ENCODE data around the gene SEZ6L2. TPM values are rescaled to one million over a fixed set of nuclear protein-coding genes. Genes with fewer than 3 reads are reported as not detected.

Gene SEZ6L2
- total RNA-seq, 4 donors from 2014 or later: 0.52 to 19.4 (median 4.6) TPM; not detected in 1

GRCh38 chr16:29922986-29923501, 23.7 kb upstream of the SEZ6L2 start:
- no peaks in the 10 kb centered on the region for H3K4me1 ChIP-seq
- no peak overlapping the region for H3K4me3 ChIP-seq
- H3K27ac ChIP-seq: no peak overlapping the region
- TF ChIP-seq CTCF (IDR thresholded peaks at IDR 0.05) (no peak), POLR2A (IDR thresholded peaks at IDR 0.05) (no peak)
- intact Hi-C loops (cut with DNase I; ENCODE audit: low total_unique reads): no loop called here
- DNase-seq: no peak
- H3K9me3 ChIP-seq: no peaks in the 10 kb centered on the region
- no peaks in the 10 kb centered on the region for H3K36me3 ChIP-seq
- no peaks in the 10 kb centered on the region for H3K27me3 ChIP-seq

GRCh38 chr16:29922326-29922725, 23.0 kb upstream of the SEZ6L2 start:
- no peaks in the 10 kb centered on the region for H3K4me1 ChIP-seq
- no peak overlapping the region for H3K4me3 ChIP-seq
- no peak for TF ChIP-seq CTCF (IDR thresholded peaks at IDR 0.05)
- no peak for TF ChIP-seq POLR2A (IDR thresholded peaks at IDR 0.05)
- no peak for DNase-seq
- no peaks in the 10 kb centered on the region for H3K36me3 ChIP-seq
- no peaks in the 10 kb centered on the region for H3K9me3 ChIP-seq
- intact Hi-C loops (cut with DNase I; ENCODE audit: low total_unique reads): no loop called here
- H3K27ac ChIP-seq: no peak overlapping the region
- H3K27me3 ChIP-seq: no peaks in the 10 kb centered on the region

- no peak for DNase-seq
- Histone ChIP-seq H3K9me3 (no peaks in the 10 kb centered on the region), H3K4me1 (no peaks in the 10 kb centered on the region), H3K36me3 (no peaks in the 10 kb centered on the region), H3K4me3 (no peak overlapping the region), H3K27ac (no peak overlapping the region), H3K27me3 (no peaks in the 10 kb centered on the region)
- intact Hi-C loops (cut with DNase I; ENCODE audit: low total_unique reads): no loop called here
- TF ChIP-seq CTCF (IDR thresholded peaks at IDR 0.05): no peak
Observed at GRCh38 chr16:29921034-29921385, 21.7 kb upstream of the SEZ6L2 start.

- Histone ChIP-seq H3K36me3 (no peaks in the 10 kb centered on the region), H3K9me3 (no peaks in the 10 kb centered on the region), H3K4me3 (no peak overlapping the region), H3K27me3 (no peaks in the 10 kb centered on the region), H3K27ac (no peak overlapping the region), H3K4me1 (no peaks in the 10 kb centered on the region)
- DNase-seq: no peak
- intact Hi-C loops (cut with DNase I; ENCODE audit: low total_unique reads): no loop called here
- TF ChIP-seq CTCF (IDR thresholded peaks at IDR 0.05): no peak
- no peak for TF ChIP-seq POLR2A (IDR thresholded peaks at IDR 0.05)
Observed at GRCh38 chr16:29920288-29921033, 21.1 kb upstream of the SEZ6L2 start.

- intact Hi-C loops (cut with DNase I; ENCODE audit: low total_unique reads): no loop called here
- no peaks in the 10 kb centered on the region for H3K9me3 ChIP-seq
- H3K4me3 ChIP-seq: no peak overlapping the region
- H3K27me3 ChIP-seq: no peaks in the 10 kb centered on the region
- no peaks in the 10 kb centered on the region for H3K4me1 ChIP-seq
- no peaks in the 10 kb centered on the region for H3K36me3 ChIP-seq
- H3K27ac ChIP-seq: no peak overlapping the region
- no peak for DNase-seq
- TF ChIP-seq CTCF (IDR thresholded peaks at IDR 0.05) (no peak), POLR2A (IDR thresholded peaks at IDR 0.05) (no peak)
Observed at GRCh38 chr16:29916979-29917378, 17.6 kb upstream of the SEZ6L2 start.
